ENCODE data around the gene JAG1. TPM values are rescaled to one million over a fixed set of nuclear protein-coding genes. Genes with fewer than 3 reads are reported as not detected.

The JAG1 gene
- total RNA-seq, 2 experiments from 2014 or later = 0.15 to 0.40 TPM

DNA sequence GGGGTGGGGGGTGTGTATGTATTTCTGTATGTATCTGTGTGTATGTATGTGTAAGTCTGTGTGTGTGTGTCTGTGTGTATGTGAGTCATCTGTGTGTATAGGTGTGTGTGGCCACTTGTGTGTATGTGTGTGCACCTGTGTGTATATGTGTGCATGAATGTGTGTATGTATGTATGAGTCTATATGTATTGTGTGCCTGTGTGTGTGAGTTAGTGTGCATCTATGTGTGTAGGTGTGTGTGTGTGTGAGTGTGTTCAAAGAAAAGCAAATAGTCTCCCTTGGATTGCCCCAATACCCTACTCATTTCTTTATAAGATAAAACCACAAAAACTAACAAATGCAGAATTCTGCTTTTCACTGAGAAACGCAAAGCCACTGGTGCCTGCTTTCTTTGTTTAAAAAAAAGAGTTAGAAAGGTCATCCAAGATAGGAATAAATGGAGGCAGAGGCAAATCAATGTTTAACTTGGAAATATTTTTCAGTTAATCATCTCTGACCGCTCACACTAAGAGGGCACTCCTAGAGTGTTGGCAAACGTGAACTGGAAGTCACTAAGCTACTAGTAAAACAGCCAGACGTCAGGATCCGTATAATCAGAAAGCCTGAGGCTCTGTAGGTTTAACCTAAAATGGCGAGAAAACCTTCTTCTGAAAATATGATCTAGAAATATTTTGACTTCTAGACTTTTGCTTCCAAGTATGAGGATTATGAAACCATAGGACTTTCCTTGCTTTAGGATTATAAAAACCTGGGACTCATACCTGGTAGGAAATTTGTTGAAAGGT, 37.4 kb upstream of the JAG1 start:
- H3K27me3 Mint-ChIP-seq = peaks cover 3% of the 10 kb centered on the region
- POLR2A ChIA-PET = no interaction called here
- H3K9me3 Mint-ChIP-seq = no peaks in the 10 kb centered on the region
- no peaks in the 10 kb centered on the region for H3K4me1 Mint-ChIP-seq (ENCODE audit: low read depth)
- H3K36me3 Mint-ChIP-seq = no peaks in the 10 kb centered on the region
- H3K27ac Mint-ChIP-seq = no peak overlapping the region
- no peak for DNase-seq
- no peak overlapping the region for H3K4me3 Mint-ChIP-seq
- CTCF ChIA-PET = no interaction called here
- intact Hi-C loops (cut with micrococcal nuclease) = no loop called here

DNA sequence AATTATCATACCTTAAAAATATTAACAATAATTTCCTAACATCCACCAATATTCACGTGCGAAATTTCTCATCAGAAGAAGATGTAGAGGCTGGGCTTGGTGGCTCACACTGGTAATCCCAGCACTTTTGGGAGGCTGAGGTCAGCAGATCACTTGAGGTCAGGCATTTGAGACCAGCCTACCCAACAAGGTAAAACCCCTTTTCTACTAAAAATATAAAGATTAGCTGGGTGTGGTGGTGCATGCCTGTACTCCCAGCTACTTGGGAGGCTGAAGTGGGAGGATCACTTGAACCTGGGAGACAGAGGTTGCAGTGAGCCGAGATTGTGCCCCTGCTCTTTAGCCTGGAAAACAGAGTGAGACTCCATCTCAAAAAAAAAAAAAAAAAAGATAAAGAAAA, 36.1 kb upstream of the JAG1 start:
- DNase-seq = no peak
- CTCF ChIA-PET = no interaction called here
- Mint-ChIP-seq H3K4me3 (no peak overlapping the region), H3K27me3 (peaks cover 4% of the 10 kb centered on the region), H3K36me3 (no peaks in the 10 kb centered on the region), H3K4me1 (ENCODE audit: low read depth) (no peaks in the 10 kb centered on the region), H3K9me3 (no peaks in the 10 kb centered on the region), H3K27ac (no peak overlapping the region)
- intact Hi-C loops (cut with micrococcal nuclease) = no loop called here
- POLR2A ChIA-PET = no interaction called here

DNA sequence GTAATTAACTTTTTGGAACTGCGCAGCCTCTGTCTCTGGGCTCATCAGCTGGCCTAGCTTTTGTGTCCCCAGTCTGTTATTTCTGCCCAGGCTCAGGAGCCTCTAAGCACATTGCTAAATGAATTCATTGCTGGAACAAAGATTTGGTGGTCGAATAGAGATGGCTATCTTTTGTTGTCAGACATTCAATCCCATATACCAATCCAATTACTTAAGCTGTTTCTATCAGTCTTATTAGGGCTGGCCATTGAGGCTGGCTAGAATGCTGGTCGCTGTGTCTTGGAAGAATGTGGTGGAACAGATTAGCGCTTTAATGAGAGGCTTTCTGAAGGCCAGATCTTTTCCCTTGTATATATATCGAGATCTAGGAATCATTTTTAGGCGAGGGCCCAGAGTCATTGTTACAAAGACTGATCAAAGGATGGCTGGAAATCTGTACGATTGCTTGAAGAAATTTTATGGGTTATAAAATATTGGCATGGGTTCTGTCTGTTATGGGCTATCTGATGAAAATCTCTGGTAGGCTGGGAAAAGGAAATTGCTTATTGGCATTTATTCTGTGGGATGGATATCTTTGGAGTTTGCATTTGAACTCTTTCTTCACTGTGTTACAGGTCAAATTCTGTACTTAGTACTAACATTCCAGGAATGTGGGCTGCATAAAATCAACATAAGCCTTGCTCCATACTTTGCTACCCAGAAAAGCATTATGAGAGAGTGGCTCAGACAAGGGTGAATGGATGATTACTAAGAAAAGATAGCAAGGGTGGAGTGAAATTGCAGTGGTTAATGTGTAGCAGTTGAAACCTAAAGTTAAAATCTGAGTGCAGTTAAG, 34.8 kb upstream of the JAG1 start:
- ChIA-PET POLR2A (no interaction called here), CTCF (interaction anchor here (1.0 kb wide), 1 partner anchor 17 kb away, joined by 4 read pairs; no protein-coding TSS in a partner anchor)
- Mint-ChIP-seq H3K4me3 (no peak overlapping the region), H3K4me1 (ENCODE audit: low read depth) (no peaks in the 10 kb centered on the region), H3K27ac (no peak overlapping the region), H3K9me3 (peaks cover 2% of the 10 kb centered on the region), H3K27me3 (peaks cover 4% of the 10 kb centered on the region), H3K36me3 (no peaks in the 10 kb centered on the region)
- no peak for DNase-seq
- intact Hi-C loops (cut with micrococcal nuclease) = no loop called here

DNA sequence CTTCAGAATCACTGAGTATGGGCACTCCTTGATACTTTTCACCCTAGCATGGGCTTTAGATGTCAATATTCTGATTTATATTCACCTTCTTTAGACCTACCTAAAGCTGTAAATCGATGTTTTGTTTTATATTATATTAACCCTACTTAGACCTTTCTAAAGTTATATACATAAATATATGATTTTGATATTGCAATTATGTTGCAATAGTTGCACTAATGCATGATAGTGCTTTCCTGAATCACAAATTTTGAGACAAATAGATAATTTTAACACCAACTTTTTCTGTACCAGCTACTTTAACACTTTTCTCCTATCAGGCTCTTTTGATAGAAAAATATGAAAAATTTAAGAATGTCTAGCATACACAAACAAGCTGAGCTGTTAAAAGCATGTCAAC, 34.0 kb upstream of the JAG1 start:
- Mint-ChIP-seq H3K36me3 (no peaks in the 10 kb centered on the region), H3K27me3 (peaks cover 4% of the 10 kb centered on the region), H3K27ac (no peak overlapping the region), H3K4me3 (no peak overlapping the region), H3K4me1 (ENCODE audit: low read depth) (no peaks in the 10 kb centered on the region), H3K9me3 (peaks cover 2% of the 10 kb centered on the region)
- intact Hi-C loops (cut with micrococcal nuclease) = no loop called here
- ChIA-PET CTCF (interaction anchor here (1.0 kb wide), 1 partner anchor 18 kb away, joined by 4 read pairs; no protein-coding TSS in a partner anchor), POLR2A (no interaction called here)
- DNase-seq = no peak

DNA sequence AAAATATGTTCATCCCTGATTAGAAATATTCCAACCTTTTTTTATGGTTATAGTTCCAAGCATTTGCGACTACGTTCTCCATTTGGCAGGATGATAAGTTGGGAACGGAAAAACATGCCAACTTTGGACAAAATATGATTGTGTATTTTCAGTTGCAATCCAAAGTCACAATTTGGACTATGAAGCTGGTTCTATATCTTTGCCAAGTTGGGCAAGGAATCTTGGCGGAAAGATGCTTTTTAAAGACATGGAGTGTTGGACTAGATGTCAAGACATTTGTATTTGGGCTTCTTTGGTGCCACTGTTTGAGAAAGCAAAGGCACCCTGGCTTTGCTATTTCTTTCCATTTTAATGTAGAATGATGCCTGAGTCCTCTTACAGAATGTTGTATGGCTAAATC, 33.3 kb upstream of the JAG1 start:
- POLR2A ChIA-PET = no interaction called here
- Mint-ChIP-seq H3K27ac (no peak overlapping the region), H3K4me3 (no peak overlapping the region), H3K27me3 (peaks cover 4% of the 10 kb centered on the region), H3K36me3 (no peaks in the 10 kb centered on the region), H3K4me1 (ENCODE audit: low read depth) (no peaks in the 10 kb centered on the region), H3K9me3 (peaks cover 2% of the 10 kb centered on the region)
- no peak for DNase-seq
- intact Hi-C loops (cut with micrococcal nuclease) = no loop called here
- CTCF ChIA-PET = no interaction called here

DNA sequence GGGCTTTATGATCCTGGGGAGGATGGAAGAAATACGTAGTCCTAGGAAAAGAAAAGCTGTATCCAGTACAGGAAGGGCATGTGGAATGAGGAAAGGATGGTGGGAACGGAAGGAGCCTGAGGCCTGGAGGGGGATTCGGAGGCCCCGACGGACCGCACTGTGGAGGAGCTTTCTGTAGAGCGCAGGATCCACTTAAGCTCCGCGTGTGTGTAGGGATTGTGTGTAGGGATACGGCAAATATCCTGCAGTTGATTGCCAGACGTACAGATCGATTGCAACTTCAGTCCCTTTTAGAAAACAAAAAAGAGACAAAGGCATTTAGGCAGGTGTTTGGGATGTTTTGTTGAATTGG, 32.6 kb upstream of the JAG1 start:
- Mint-ChIP-seq H3K27me3 (peaks cover 4% of the 10 kb centered on the region), H3K27ac (no peak overlapping the region), H3K9me3 (peaks cover 2% of the 10 kb centered on the region), H3K4me1 (ENCODE audit: low read depth) (no peaks in the 10 kb centered on the region), H3K36me3 (no peaks in the 10 kb centered on the region), H3K4me3 (no peak overlapping the region)
- intact Hi-C loops (cut with micrococcal nuclease) = no loop called here
- POLR2A ChIA-PET = no interaction called here
- DNase-seq = no peak
- CTCF ChIA-PET = no interaction called here

DNA sequence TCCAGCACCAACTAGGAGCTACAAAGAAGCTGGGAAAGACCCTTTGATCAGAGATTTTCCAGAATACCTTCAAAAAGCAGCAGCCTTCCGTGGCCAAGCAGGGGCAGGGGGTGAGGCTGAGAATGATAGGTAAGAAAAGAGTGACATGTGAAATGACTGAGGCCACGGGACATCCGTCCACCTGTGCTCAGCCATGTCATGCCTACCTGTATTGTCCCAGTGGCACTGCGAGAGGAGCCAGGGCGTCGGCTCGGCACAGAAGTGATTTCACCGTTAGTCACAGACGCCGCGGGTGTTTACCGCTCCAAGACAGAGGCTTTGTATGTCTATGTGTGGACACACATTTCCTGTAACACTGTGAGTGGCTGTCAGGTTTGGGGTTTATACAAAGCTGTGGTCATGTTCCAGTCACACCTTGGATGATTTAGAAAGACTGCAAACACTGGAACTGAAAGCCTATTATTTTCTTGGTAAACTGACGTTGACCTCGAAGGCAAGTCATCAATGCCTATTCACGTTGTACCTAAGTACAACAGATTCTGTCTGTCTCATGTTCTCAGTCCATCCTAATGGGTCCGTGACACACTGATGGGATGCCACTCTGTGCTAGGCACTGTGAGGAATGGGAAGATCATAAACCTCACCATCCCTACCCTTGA, 32.1 kb upstream of the JAG1 start:
- CTCF ChIA-PET = no interaction called here
- Mint-ChIP-seq H3K9me3 (peaks cover 2% of the 10 kb centered on the region), H3K27ac (no peak overlapping the region), H3K4me1 (ENCODE audit: low read depth) (no peaks in the 10 kb centered on the region), H3K36me3 (no peaks in the 10 kb centered on the region), H3K4me3 (no peak overlapping the region), H3K27me3 (peaks cover 4% of the 10 kb centered on the region)
- intact Hi-C loops (cut with micrococcal nuclease) = no loop called here
- no peak for DNase-seq
- POLR2A ChIA-PET = no interaction called here

DNA sequence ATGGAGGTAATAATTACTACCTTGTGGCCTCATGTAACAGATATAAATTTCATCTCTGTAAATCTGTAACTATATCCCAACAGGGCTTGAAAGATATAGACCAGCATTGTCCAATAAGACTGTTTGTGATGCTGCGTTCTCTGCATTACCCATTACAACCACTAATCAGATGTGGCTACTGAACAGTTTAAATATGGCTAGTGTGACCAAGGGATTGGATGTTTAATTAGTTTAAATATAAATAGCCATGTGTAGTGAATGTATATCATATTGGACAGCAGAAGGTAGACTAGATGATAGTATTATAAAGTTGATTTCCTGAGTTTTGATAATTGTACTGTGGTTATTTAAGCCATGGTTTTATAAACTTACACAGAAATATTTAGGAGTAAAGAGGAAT, 27.8 kb upstream of the JAG1 start:
- H3K4me1 Mint-ChIP-seq (ENCODE audit: low read depth) = no peaks in the 10 kb centered on the region
- CTCF ChIA-PET = no interaction called here
- POLR2A ChIA-PET = no interaction called here
- intact Hi-C loops (cut with micrococcal nuclease) = no loop called here
- no peaks in the 10 kb centered on the region for H3K36me3 Mint-ChIP-seq
- H3K27me3 Mint-ChIP-seq = peaks cover 7% of the 10 kb centered on the region
- DNase-seq = no peak
- H3K27ac Mint-ChIP-seq = no peak overlapping the region
- no peak overlapping the region for H3K4me3 Mint-ChIP-seq
- H3K9me3 Mint-ChIP-seq = peaks cover 2% of the 10 kb centered on the region

DNA sequence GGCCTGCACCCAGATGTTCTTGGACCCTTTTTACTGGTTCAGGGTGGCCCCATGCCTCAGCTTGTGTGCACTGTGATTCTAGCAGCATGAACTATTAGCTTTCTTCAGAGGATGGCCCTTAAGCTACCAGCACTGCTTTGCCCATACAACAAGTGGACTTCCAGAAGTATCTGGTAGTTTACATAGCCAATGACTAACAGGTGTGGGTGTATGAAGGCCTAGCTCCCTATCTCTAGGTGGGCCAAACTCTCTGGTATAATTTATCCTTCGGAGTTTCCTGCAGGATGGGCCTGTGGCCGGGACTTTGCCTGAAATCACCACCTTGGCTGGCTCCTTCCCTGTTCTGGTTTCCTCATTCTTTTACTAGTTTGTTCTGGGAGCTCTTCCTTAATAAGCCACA, 26.1 kb upstream of the JAG1 start:
- H3K4me3 Mint-ChIP-seq = no peak overlapping the region
- no peak overlapping the region for H3K27ac Mint-ChIP-seq
- H3K9me3 Mint-ChIP-seq = peaks cover 2% of the 10 kb centered on the region
- H3K4me1 Mint-ChIP-seq (ENCODE audit: low read depth) = no peaks in the 10 kb centered on the region
- peaks cover 12% of the 10 kb centered on the region for H3K27me3 Mint-ChIP-seq
- no peaks in the 10 kb centered on the region for H3K36me3 Mint-ChIP-seq
- DNase-seq = no peak
- ChIA-PET POLR2A (no interaction called here), CTCF (no interaction called here)
- intact Hi-C loops (cut with micrococcal nuclease) = no loop called here

DNA sequence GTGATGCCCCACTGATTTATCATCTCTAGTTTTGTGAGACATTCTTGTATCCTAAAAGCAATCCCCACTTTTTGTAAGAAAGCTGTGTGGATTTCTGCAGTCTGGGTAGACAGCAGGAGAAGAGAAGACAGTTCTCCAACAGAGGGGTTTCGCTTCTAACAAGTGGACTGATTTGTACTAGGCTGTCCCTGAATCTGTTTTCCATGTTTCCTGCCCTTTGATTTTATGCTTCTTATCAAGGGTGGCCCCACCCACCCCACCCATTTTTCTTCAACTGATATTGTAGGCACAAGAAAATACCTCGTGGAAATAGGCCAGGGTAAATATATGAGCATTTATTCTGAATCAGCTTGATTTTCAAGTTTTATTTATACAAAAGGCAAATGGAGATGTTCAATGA, 25.7 kb upstream of the JAG1 start:
- Mint-ChIP-seq H3K4me3 (no peak overlapping the region), H3K27me3 (peaks cover 12% of the 10 kb centered on the region), H3K4me1 (ENCODE audit: low read depth) (no peaks in the 10 kb centered on the region), H3K36me3 (no peaks in the 10 kb centered on the region), H3K27ac (no peak overlapping the region), H3K9me3 (peaks cover 2% of the 10 kb centered on the region)
- intact Hi-C loops (cut with micrococcal nuclease) = no loop called here
- DNase-seq = no peak
- POLR2A ChIA-PET = no interaction called here
- CTCF ChIA-PET = no interaction called here

DNA sequence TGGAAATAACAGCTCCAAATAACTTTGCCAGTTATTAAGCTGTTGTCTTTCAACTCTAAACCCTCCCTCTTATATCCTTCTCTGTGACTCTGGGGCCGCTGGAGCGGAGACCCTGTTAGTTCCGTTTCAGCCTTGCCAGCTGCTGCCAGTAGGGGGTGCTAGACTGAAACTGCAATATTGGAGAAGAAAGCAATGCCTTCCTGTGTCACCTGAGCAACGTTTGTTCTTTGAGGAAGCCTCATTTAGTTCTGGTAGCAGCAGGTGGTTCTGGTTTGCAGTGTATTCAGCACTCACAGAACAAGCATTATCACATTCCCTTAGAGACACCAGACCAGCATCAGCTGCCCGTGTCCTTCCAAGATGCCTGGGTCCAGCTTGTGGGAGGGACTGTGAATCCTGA, 22.9 kb upstream of the JAG1 start:
- no peak overlapping the region for H3K4me3 Mint-ChIP-seq
- H3K36me3 Mint-ChIP-seq = no peaks in the 10 kb centered on the region
- no peak overlapping the region for H3K27ac Mint-ChIP-seq
- peak; percentile 20 for DNase-seq
- no peaks in the 10 kb centered on the region for H3K4me1 Mint-ChIP-seq (ENCODE audit: low read depth)
- intact Hi-C loops (cut with micrococcal nuclease) = no loop called here
- H3K9me3 Mint-ChIP-seq = no peaks in the 10 kb centered on the region
- ChIA-PET CTCF (interaction anchor here (0.6 to 2.5 kb wide), 5 partner anchors 9 to 756 kb away, joined by 3 to 8 read pairs (median 3); no protein-coding TSS in a partner anchor), POLR2A (no interaction called here)
- H3K27me3 Mint-ChIP-seq = peaks cover 15% of the 10 kb centered on the region

DNA sequence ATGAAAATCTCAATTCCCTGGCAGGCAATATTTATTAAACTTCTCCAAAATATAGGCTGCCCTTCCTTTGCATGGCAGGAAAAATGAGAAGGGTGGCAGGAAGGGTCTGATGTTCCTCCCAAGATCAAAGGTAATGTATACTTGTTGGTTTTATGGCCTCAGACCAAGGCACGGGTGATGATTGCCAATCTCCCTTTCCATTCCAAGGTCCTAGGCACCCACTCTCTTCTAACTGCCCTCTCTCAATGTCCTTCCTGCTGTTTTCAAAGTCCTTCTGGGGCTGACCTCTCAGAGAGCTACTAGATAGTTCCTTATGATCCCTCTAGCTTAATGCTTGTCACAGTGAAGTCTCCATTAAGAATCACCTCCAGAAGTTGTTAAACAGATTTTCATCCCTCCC, 15.6 kb upstream of the JAG1 start:
- no peaks in the 10 kb centered on the region for H3K9me3 Mint-ChIP-seq
- no peak overlapping the region for H3K27ac Mint-ChIP-seq
- DNase-seq = no peak
- intact Hi-C loops (cut with micrococcal nuclease) = no loop called here
- H3K4me1 Mint-ChIP-seq (ENCODE audit: low read depth) = no peaks in the 10 kb centered on the region
- H3K4me3 Mint-ChIP-seq = no peak overlapping the region
- H3K36me3 Mint-ChIP-seq = no peaks in the 10 kb centered on the region
- ChIA-PET CTCF (no interaction called here), POLR2A (no interaction called here)
- peaks cover 16% of the 10 kb centered on the region for H3K27me3 Mint-ChIP-seq

All from activated CD4-positive, alpha-beta memory T cell treated with anti-CD3 and anti-CD28 coated beads for 36 hours (primary cell).